Measurements from ENCODE around the gene NUPR2.
A peak's percentile ranks its signal among the peaks of the same experiment; 100 is the strongest.
"Not testable (repeated sequence)": the region's sequence is repeated elsewhere in the genome, so short reads cannot be mapped to it uniquely, and the experiment has no call there.

NUPR2 gene

DNA sequence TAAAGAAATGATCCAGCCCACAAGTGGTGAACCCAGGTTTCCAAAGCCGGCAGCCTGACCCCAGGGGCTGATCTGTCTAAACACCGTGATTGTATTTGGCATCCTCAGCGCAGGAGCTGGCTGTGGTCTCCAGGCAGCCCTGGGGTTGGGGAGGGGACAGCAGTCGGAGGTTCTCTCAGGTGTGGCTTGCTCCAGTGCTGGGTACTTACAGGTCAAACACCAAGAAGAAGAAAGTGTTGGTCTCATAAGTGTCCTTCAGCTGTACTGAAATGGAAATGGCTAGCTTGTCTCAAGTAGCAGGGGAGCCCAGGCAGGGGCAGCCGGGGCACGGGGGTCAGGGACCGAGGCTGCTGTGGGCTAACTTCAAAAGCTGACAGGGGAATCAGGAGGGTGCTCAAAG lies 29.5 kb downstream of the NUPR2 start:
- DNase-seq (ENCODE audit: low read depth in 1 of 2, low spot score in 1 of 2): no peak

DNA sequence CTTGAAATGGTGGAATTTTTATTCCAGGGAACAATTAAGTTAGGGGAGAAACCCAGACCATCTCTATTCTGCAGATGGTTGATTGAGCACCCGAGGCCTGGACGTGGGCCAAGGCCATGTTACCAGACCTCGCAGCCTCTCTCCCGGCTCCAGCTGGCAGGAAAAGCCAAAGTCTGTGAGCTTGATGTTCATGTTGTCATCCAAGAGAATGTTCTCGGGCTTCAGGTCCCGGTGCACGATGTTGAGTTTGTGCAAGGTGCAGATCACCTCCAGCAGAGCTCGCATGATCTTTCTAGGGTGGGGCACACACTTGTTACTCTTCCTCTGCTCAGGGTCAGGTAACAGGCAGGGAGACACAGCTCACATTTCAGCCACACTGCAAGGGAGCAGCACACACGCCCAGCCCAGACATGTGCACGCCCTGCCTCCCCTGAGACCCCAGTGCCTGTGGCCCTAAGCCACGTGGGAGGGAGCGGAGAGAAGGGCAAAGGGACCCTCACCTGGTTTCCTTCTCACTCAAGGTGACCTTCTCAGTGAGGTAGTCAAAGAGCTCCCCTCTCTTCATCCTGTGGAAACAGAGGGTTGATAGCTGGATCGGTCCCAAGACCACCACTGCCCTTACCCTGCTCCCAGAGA lies 32.9 kb downstream of the NUPR2 start:
- DNase-seq (ENCODE audit: low read depth in 1 of 2, low spot score in 1 of 2): no peak

DNA sequence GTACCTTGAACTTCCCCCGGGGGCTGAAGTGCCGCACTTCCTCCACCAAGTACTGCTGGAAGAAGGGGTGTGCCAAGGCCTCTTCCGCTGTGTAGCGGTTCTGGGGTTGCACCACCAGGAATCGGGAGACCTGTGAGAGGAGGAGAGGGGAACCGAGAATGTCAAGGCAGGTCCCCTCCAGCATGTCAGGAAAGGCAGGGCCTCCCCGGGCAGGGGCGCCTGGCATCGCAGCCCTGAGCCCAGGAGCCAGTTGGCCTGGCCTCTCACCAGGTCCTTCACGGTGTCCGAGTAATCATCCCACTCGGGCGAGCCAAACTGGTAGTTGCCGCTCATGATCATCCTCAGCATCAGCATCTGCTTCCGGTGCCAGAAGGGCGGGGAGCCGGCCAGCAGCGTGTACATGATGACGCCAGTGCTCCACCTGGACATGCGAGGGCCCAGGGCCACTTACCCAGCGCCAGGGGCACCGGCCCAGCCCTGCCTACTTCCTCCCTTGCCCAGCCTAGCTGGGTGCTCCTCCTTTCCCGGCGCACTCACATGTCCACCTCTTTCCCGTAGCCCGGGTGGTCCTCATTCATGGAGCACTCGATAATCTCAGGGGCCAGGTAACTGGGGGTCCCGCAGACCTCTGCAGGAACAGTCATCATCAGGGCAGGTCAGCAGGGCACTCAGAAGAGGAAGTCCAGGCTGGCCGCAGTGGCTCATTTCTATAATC lies 34.4 kb downstream of the NUPR2 start:
- no peak for DNase-seq (ENCODE audit: low read depth in 1 of 2, low spot score in 1 of 2)

DNA sequence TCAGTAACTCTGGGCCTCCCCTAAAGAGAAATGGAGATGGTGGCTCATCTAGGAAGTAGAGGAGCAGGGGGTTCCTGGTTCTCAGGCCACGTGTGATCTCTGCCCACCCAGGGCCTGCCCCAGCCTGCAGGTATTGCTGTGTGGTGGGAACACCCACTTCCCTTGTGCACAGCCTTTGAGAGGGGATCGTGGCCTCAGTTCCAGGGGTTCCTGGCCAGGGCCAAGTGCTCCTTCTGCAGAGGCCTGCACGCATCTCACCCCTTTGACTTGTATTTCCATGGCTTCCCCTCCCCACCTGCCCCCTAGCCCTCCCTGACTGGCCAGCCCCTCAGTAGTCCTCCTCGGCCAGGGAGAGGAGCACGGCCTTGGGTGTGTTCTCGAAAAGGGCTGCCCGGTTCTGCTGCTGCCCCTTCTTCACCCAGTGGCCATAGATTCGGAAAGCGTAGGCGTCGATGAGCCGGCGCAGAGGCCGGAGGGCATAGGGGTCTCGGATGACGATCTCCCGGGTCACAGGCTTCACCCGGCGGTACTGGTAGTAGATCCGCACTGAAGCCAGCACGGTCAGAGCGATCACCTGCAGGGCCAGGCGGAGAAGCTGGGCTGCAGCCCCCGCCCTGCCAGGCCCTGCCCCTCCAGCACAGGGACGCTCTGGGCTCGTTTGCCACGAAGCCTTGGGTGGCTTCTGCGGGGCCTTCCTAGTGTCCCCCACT lies 35.3 kb downstream of the NUPR2 start:
- not testable (repeated sequence) for DNase-seq (ENCODE audit: low read depth in 1 of 2, low spot score in 1 of 2)

DNA sequence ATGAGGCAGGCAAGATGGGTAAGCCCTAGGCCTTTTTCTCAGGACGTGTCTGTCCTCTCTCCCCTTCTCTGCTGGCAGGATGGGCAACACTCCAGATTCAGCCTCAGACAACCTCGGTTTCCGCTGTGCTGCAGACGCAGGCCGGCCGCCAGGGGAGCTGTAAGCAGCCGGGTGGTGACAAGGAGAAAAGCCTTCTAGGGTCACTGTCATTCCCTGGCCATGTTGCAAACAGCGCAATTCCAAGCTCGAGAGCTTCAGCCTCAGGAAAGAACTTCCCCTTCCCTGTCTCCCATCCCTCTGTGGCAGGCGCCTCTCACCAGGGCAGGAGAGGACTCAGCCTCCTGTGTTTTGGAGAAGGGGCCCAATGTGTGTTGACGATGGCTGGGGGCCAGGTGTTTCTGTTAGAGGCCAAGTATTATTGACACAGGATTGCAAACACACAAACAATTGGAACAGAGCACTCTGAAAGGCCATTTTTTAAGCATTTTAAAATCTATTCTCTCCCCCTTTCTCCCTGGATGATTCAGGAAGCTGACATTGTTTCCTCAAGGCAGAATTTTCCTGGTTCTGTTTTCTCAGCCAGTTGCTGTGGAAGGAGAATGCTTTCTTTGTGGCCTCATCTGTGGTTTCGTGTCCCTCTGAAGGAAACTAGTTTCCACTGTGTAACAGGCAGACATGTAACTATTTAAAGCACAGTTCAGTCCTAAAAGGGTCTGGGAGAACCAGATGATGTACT lies 36.6 kb downstream of the NUPR2 start:
- DNase-seq (ENCODE audit: low read depth in 1 of 2, low spot score in 1 of 2): no peak

DNA sequence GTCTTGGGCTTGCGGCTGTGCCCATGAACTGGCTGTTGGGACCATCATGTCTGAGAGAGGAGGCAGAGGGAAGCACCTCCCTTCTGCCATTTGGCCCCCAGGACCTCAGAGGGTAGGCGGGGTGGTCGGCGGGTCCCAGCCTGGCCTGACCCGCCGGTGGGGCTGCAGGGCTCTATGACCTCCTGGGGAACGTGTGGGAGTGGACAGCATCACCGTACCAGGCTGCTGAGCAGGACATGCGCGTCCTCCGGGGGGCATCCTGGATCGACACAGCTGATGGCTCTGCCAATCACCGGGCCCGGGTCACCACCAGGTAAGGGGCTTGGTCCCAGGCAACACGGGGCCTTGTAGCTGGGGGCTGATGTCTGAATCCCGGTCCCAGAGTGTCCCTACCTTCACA lies 38.0 kb downstream of the NUPR2 start:
- DNase-seq (ENCODE audit: low read depth in 1 of 2, low spot score in 1 of 2): no peak

DNA sequence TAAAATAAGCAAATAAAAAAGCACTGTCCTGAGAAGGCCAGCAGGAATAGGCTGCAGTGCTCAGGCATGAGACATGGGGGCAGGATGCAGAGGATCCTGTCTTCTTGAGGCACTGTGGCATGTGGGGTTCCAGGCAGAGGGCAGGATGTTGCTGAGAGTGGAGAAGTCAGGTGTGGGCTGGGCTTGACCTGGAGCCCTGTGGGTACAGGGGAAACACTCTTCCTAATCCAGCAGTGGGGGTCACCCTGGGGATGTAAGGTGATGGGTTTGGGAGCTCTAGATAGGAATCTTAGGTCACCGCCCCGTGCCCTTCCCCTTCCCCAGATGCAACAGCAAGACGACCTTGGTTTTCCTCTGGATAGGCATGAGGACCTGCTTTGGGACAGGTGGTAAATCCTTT lies 38.5 kb downstream of the NUPR2 start:
- DNase-seq (ENCODE audit: low read depth in 1 of 2, low spot score in 1 of 2): no peak

DNA sequence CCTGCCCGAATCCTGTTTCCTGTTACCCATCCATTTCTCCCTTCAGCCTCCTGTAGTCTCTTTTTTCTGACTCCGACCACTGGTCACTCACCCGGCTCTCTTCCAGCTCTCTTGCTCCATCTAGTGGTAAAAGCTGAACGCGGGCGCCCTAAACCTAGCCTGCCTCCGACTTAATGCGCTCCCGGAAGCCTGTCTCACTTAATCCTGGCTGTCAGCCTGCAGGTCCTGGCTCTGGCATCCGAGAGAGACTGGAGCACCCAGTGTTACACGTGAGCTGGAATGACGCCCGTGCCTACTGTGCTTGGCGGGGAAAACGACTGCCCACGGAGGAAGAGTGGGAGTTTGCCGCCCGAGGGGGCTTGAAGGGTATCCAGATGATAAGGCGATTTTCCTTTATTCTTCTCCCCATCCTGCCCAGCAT lies 41.8 kb downstream of the NUPR2 start:
- DNase-seq (ENCODE audit: low read depth in 1 of 2, low spot score in 1 of 2): peak; percentile 32 to 47

DNA sequence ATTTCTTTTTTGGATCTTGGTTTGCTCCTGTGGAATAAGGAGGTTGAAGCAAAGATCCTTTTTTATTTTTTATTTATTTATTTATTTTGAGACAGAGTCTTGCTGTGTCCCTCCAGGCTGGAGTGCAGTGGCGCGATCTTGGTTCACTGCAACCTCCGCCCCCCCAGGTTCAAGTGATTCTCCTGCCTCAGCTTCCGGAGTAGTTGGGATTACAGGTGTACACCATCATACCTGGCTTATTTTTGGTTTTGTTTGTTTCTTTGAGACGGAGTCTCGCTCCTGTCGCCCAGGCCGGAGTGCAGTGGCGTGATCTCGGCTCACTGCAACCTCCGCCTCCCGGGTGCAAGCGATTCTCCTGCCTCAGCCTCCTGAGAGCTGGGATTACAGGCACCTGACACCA lies 49.8 kb downstream of the NUPR2 start:
- DNase-seq (ENCODE audit: low read depth in 1 of 2, low spot score in 1 of 2): not testable (repeated sequence)
